NAMALWA (cell line): ENCODE data around the gene ZNF354B.

Experiments
- DNase-seq: peaks from one replicate; pipeline ENCODE4 v3.0.0-alpha.2; 2015; ENCODE audit warnings: low spot score

Gene ZNF354B

GRCh38 chr5:178883815-178884430 lies 24.2 kb downstream of the ZNF354B start:
- DNase-seq, result no peak

DNA sequence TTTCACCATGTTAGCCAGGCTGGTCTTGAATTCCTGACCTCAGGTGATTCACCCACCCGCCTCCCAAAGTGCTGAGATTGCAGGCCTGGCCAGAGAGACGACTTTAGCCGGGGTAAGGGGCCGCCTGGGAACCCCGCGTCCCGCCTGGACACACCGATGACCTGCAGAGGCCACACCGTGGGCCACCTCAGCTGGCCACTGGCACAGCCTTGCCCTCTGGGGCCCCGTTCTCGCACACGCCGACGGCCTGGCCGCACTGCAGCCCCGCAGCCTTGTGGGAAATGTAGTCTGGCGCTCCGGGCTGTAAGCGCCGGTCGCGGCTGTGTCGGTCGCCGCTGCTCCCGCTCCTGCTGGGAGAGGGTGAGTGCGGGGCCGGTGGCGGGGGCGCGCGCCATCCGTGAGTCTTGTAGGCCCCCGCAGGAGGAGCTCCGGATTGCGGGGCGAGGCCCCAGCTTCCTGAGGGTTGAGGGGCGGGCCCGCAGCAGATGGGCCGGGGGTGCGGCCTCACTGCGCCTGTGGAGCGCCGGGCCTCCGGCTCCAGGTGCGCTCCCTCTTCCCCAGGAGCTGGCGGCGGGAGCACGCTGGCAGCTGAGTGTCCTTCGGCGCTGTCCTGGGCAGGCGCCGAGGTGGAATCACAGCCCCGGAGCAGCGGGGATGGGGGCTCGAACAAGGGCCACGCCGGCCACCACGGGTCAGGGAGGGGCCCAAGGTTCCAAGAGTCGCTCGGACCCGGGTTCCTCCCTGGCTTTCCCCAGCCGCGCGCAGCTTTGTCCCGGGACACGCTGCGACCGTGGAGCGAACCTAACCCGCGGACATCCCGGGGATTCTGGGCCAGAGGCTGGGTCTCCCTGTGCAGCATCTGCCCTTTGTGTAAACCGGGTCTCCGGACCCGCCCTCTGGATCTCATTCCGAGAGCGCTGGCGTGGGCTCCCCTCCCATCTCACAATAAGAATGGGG lies 36.1 kb downstream of the ZNF354B start, which contains the start of gene ZFP2:
ZFP2 (plus strand) TSS at position 299 of the 957 bp plus-strand sequence. CDS start 35,401 bp downstream, outside the sequence.
- no peak for DNase-seq

DNA sequence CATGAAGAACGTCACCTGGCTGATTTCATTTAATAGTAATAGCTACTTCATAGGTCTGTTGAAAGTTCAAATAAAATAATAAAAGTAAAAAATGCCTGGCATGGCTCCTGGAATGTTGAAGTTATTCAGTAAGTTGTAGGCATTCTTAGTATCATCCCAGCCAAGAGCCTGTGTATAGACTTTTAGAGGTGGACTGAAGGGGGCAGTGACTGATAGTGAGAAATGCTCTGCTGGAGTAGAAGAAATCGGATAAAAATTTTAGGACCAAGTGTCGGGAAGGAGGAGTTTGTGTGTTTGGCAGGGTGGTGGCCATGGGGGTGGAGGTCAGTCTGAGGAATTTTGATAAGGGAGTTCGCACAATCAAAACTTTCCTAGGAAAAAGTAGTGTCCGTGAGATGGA lies 39.5 kb downstream of the ZNF354B start:
- DNase-seq, result no peak

- no peak for DNase-seq
Measured at GRCh38 chr5:178902849-178903248, 43.1 kb downstream of the ZNF354B start.

GRCh38 chr5:178931846-178932760 lies 72.3 kb downstream of the ZNF354B start:
- DNase-seq, result no peak
